OCI-LY3 (cell line): Measurements from ENCODE around the gene FNDC5.

Source experiments
- CTCF ChIP-seq: fragments of 200-600, 300-600 bp; sonication (generic); IDR thresholded peaks from 2 replicates; pipeline ENCODE4 v1.5.1; 2014; ENCODE audit warnings: antibody characterized with exemption, low read length, low read depth
- EZH2phosphoT487 ChIP-seq: fragments of 200-600 bp; shearing (Covaris generic); IDR thresholded peaks from 2 replicates; pipeline ENCODE4 v1.6.1; 2018; ENCODE audit warnings: antibody characterized with exemption, mixed run types, low read depth

- TF ChIP-seq CTCF (no peak), EZH2phosphoT487 (no peak)
Measured at GRCh38 chr1:32910319-32910718, 39.6 kb upstream of the FNDC5 start.
